HG03159 (cell line): ENCODE data around the gene CTSL.

ENCODE experiments used
- ATAC-seq: cut with Tn5 transposase; IDR thresholded peaks from one replicate; pipeline ENCODE4 v1.9.1; 2021; ENCODE audit warnings: mild to moderate bottlenecking, moderate library complexity; ENCODE audit not compliant: unreplicated experiment

CTSL gene

DNA sequence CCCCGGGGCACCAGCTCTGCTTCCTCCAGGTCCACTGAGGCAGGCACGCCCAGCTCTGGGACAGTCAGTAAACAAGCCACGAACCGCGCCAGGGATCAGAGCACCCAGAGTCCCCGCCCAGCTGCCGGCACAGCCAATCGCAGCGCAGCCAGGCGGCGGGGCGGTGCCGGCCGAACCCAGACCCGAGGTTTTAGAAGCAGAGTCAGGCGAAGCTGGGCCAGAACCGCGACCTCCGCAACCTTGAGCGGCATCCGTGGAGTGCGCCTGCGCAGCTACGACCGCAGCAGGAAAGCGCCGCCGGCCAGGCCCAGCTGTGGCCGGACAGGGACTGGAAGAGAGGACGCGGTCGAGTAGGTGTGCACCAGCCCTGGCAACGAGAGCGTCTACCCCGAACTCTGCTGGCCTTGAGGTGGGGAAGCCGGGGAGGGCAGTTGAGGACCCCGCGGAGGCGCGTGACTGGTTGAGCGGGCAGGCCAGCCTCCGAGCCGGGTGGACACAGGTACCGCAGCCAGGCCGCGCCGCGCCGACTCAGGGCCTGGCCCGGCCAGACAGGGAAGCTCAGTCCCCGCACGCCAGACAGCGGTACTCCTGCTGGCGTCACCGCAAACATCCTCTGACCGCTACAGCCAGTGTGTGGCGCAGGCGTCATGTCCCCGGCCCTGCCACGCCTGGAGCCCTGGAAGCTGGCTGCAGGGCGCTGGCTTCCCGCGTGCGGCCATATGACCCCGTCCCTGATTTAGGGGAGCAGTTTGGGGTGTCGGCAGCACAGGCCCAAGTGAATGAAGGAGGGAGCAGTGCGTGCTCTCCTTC lies at the start of gene CTSL:
Gene CTSL, plus strand, starts transcription at position 220 of the 810 bp plus-strand sequence. CDS start 1,485 bp downstream, outside the sequence.
- no peak for ATAC-seq

DNA sequence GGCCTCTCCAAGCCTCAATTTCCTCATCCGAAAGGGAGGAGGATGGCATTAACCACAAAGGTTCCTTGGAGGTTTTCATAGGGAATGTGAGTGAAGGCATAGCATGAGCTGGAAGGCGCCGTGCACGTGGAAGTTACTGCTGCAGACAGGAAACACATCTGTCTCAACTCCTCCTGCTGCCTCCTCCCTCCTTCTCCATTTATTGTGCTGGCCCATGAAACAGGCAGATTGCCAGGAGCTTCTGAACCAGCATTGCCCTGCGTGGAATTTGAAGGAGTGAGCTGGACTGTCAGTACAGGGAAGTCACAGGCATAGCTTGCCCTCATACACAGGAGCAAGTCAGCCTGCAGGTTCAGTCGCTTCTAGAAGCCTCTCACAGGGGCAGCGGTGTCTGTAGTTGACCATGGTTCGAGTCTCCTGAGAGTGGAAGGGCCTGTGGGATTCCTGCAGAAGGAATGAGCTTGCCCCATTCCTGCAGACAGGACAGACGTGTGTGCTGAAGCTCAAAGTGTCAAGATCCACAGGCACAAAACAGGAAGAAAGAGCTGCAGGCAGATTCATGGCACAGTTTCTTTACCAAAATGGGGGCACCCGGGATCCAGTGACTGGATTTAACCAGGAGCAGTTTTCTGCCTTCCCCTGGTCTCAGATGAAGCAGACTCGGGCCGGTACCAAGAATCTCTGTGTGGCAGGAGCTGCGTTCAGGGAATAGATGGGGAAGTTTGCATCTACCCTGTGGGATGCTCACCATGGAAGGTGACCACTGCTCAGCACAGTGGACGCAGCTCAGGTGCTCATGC lies 48.7 kb upstream of the CTSL start:
- no peak for ATAC-seq

DNA sequence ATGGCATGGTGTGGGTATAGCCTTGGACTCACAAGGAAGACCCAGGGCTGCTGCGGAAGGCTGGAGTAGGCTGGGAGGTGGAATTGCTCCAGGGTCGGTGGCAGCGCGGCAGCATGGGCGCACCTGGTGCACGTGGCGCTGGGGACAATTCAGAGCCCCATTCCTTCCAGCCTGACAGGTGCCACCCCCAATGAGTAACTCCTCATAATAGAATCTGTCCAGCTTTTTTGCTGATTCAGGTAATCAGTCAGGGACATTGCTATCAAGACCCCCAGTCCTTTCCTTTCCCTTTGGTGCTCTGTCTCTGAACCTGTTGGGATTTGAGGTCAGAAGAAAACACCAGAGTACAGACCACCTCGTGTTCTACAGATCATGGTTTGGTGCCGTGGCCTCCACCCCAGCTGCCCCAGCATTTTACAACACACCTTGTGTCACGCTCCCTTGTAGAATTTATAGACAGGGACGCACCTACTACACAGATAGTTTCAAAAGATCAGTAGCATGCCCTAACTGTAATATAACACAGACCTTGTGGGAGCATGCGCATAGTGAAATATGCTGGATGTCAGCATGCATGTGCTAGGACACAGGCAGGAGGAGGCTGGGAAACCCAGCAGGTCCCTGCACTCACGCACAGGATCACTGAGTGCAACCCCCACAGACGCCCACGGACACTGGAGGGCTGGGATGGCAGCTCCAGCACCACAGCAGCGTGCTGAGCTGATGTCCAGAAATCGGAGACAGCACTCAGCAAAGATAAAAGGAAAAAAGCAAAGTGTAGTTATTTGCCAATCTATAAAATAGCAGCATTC lies 47.9 kb upstream of the CTSL start:
- no peak for ATAC-seq

DNA sequence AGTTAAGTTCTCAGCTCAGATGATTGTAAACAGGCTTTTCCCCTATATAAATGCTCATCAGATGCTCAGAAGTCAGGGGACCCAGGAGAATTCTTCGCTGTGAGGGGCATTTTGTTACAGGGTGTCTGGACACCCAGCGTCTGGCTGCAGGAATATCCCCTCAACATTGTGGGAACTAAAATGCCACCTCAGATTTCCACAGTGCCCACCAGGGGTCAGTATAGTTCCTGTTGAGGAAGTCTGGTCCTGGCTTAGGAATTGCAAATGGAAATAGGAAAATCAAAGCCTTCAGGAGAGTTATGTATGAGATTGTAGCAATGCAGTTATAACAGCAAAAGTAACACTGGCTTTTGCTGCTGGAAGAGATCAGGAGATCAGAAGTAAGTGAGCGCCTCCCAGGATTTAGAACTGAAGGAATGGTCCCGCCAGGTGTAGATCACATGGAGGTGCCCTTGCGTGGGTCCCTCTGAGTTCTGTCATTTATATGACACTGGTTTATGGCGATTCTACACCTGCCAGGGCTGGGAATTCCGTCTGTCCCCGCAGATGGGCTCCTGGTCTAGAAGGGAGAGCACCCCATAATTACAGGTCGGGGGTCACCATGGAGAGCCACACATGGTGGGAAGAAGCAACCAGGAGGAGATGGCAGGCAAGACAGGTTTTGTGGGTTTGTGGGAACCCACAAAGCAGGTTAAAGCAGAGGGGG lies 47.1 kb upstream of the CTSL start:
- ATAC-seq: no peak

DNA sequence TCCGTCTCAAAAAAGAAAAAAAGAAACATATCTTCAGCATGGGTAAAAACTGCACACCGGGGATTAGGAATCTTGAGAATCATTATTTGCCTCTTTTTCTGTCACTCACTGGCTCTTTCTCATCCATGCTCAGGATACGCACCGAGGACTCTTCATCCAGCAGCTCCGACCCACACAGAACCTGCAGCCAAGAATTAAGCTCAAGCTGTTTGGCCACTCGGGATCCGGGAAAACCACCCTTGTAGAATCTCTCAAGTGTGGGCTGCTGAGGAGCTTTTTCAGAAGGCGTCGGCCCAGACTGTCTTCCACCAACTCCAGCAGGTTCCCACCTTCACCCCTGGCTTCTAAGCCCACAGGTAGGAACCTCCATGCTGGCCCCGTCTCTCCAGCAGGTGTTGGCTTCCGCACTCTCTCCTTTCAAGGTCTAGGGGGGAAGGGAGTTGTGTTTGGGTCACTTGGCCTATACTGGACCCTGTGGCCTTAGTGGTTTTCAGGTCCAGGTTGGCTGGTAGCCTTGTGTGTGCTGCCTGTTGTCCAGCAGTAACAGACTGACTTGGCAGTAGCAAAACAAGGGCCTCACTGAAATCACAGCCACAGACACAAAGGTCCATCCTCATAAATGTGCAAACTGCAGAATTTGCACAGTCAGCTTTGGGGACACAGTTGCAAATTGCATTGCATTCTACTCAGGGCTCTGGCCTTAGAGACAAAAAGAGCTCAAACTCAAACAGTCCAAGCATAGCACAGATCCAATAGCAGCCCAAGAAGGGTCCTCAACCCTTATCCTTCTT lies 44.5 kb upstream of the CTSL start:
- ATAC-seq: no peak

DNA sequence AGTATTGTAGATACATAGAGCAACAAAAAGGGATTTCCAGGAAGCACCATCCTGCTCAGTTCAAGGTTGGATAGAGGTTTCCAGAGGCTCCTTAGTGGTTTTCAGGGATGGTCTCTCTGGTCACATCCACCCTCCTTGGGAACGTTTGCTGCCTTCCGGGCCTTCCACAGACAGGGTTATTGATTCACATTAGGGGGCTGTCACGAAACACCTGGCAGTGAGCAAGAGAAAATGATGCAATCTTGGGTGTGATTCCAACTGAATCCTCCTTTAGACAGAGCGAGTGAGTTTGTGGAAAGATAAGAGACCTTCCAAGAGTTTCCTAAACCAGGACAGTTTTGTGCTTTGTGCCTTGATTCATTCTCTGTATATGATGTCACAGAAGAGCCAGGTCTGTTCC lies 43.8 kb upstream of the CTSL start:
- no peak for ATAC-seq

DNA sequence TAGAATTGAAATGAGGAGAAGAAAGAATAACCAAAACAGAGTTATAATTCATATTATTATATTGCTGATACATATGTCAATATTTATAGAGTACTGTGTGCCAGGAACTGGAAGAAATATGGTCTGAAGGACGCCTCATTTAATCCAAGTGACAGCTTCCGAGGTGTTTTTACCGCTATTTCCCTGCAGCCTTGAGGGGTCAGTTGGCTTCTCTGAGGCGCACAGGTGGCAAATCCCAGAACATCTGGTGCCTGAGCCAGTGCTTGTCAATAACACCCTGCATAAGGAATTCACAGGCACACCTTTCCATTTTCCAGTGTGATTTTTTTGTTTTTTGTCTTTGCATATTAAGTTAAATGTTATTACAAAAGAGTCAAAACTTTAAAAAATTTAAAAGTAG lies 43.3 kb upstream of the CTSL start:
- no peak for ATAC-seq

DNA sequence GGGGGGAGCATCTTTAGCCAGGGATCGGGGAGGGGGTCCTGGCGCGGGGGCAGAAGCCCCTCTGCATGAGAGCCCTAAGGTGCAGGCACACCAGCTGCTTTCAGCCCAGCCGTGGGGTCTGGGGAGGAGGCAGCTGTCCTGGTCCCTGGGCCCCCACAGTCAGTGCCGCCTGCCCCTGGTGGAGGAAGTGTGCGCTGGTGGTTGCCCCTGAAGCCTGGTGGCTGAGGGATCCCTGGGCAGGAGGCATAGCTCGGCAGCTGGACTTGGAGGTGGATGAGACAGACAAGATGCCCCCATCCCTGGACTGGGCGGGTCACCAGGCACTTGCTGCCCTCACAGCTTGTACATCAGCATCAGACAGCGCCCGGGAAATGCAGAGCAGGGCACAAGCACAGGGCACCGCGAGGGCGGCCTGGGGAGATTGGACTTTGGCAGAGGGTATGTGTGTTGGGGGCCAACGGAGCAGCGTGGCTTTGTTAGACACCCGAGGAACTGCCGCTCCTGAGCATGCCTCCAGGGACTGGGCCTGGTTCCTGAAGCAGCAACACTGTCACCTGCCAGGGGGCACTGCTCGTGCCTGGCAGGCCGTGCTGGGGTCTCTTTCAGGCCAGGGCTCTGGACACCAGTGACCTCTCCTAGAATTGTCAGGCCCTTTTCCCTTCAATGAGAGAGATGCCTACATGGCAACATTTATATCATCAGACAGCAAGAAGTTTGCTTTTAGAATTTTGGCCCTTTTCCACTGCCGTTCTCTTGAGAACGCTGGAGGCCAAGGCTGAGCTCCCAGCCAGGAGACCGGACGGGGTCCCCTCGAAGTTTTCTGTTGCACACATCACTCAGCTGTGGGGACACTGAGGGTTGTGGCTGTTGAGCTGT lies 41.9 kb upstream of the CTSL start:
- no peak for ATAC-seq

DNA sequence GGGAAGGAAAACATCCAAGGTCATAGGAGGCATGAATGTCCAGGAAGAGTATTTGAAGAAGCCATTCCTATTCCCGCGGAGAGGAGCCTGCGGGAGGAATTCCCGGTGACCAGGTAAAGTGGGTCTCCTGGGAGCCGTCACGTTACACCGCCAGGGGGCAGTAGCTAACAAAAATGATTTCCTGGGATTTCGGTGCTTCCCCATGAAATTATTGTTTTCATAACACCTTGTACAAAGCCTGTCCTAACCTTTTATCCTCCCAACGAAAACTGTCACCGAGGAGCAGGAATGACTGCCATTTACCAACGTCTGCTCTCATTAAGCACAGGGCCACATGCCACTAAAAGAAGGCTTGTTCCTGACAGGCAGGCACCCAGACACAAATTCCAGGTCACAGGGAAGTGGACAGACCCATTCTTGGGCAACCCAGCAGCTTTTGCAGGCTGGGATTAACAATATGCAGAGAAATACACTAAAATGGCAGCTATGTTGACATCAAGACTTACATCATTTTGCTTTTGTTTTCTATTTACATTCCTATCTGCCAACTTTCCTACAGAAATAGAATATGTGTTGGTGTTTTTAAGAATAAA lies 41.2 kb upstream of the CTSL start:
- no peak for ATAC-seq

DNA sequence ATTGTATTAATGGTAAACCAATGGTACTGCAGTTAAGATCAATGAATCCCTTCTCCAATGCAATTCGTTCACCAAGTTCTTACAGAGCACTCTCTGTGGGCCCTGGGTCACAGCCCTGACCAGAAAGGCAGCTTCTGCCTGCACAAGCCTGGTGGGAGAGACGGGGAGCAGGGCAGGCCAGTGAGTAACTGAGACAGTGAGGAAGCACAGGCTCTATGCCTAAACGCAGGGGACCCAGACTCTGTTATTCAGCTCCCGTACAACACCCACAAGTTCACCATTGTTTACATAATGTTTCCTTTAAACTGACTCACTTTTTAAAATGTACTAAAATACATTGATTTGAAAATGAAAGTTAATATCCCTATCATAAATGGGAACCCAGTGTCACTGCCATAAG lies 40.5 kb upstream of the CTSL start:
- no peak for ATAC-seq

DNA sequence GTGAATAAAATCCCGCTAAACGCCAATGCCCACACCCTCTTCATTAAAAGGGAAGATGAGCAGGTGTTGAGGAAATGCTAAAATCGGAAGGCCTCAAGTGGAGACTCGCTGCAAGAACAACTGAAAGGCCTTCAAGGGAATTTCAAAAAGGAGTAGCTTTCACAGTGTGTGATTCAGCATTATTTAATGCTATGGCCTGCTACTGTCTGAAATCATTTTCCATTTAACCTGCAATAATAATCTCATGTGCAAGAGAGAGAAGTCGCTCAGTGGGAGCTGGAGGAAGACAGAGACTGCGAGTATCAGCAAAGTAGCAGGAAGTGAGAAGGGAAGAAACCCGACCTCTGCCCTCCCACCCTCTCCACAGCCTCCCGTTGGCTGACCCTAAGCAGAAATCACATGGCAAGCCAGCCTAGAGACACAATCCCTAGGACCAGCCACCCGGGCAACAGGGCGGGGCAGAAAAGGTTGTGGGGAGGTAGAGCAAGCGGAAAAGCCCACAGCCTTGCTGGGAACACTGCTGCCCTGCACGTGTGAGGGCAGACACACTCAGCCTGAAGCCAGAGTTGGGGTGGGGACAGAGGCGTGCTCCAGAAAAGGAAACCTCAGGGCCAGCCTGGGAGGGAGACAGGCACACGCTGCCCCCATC lies 39.9 kb upstream of the CTSL start:
- ATAC-seq: no peak

DNA sequence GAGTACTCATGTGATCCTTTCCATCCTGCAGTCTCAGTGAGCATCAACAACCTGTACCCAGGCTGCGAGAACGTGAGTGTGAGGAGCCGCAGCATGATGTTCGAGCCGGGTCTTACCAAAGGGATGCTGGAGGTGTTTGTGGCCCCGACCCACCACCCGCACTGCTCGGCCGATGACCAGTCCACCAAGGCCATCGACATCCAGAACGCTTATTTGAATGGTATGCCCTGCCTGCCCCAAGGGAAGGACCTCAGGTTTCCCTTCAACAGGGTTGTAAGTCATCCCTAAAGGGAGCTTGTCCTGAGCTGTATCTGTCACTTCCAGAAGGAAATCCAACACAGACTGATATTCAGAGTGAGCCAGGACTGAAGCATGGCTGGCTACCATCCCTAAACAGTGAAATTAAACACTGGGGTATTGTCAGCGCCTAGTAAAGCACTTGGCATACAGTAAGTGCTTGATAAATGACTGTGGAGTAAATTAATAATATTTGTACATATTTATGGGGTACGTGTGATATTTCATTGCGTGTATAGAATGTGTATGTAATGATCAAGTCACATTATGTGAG lies 39.3 kb upstream of the CTSL start:
- ATAC-seq: no peak

DNA sequence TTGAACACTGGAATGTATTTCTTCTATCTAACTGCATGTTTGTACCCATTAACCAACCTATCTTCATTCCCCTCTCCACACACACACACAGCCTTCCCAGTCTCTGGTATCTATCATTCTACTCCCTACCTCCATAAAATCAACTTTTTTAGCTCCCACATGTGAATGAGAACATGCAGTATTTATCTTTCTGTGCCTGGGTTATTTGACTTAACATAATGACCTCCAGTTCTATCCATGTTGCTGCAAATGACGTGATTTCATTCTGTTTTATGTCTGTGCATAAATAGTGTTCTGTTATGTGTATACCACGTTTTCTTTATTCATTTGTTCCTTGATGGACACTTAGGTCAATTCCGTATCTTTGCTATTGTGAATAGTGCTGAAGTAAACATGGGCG lies 38.7 kb upstream of the CTSL start:
- ATAC-seq: no peak

DNA sequence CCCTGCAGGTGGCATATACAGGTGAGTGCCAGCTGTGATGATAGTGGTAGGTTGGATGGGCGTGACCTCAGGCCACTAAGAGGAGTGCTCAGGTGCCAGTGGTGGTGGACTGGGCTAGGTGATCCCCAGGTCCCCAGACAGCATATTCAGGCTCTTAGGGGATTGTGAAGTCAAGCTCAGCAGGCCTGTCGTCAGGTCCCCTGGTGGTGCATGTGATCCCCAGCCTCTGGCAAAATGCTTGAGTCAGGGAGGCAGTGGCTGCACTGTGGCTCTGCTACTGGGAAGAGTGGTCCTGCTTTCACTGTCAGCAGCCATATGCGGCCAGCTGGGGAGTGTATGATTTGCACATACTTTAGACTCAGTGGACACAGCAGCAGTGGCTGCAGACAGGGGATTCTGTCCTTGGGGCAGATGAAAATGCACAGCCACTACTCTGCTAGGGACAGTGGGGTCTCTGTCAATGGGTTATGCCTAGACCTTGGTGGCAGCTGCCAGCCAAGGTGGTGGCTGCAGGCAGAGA lies 31.6 kb upstream of the CTSL start:
- no peak for ATAC-seq

DNA sequence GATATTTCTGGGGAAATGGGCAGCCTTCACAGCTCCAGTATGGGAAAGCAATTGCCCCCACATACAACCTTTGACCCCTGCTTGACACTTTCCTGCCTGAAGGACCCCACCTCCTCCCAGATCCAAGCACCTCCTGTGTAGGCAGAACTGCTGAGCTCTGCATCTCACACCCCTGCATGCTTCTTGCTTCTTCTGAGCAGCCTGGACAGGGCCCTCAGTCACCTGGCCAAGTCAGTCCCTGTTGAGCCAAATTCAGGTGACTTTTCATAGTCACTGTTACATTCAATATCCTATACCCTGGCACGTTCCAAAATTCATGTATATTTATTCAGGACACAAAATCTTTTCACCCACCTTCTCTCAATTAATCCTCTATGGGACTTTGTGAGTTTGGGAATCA lies 30.4 kb upstream of the CTSL start:
- ATAC-seq: no peak

DNA sequence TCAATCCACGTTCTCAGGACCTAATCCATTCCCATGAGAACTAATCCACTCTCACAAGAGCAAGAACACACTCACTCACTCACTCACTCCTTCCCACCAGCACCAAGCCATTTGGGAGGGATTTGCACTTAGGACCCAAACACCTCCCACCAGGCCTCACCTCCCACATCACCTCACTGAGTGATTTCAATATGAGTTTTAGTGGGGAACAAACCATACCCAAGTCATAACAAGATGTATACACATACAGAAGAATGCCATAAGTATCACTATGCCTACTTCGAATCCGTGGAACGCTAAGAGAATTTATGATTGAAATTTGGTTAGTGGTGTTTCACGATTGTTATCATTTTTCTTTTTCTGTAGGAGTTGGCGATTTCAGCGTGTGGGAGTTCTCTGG lies 29.3 kb upstream of the CTSL start:
- no peak for ATAC-seq

DNA sequence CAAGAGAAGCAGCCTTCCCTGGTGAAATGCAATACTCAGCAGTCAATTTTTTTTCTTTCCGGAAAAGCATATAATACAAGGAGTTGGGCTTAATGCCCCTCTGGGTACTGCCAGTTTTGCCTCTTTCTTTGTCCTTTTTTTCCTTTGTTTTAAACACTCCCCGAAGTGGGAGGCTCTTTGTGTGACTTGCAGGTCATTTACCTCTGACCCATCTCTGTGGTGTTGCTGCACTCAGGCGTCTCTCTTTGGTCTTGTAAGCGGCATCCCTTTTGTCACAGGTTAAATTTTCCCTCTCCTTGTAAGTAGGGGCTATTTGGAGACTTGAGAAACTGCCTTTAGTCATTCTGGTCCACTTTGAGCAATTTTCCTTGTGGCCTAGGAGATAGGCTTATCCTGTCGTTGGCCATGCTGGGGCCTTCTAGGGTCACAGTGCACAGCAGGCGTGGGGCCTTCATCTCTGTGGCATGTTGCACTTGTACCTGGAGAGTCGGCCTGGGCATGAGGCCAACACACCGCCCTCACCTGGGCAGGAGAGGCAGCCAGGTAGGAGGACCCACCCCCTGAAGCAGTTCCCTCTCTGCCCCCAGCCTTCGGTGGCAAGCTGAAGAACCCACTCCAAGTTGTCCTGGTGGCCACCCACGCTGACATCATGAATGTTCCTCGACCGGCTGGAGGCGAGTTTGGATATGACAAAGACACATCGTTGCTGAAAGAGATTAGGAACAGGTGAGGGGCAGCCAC lies 27.7 kb upstream of the CTSL start:
- ATAC-seq: no peak
